HG03558 (cell line): ENCODE results near the gene HBM.
"Not testable (repeated sequence)": the region's sequence is repeated elsewhere in the genome, so short reads cannot be mapped to it uniquely, and the experiment has no call there.

Source experiments
- ATAC-seq: cut with Tn5 transposase; IDR thresholded peaks from one replicate; pipeline ENCODE4 v1.9.1; 2021; ENCODE audit warnings: moderate number of reproducible peaks; ENCODE audit not compliant: unreplicated experiment; ENCODE audit errors: extremely low read depth

Gene HBM

DNA sequence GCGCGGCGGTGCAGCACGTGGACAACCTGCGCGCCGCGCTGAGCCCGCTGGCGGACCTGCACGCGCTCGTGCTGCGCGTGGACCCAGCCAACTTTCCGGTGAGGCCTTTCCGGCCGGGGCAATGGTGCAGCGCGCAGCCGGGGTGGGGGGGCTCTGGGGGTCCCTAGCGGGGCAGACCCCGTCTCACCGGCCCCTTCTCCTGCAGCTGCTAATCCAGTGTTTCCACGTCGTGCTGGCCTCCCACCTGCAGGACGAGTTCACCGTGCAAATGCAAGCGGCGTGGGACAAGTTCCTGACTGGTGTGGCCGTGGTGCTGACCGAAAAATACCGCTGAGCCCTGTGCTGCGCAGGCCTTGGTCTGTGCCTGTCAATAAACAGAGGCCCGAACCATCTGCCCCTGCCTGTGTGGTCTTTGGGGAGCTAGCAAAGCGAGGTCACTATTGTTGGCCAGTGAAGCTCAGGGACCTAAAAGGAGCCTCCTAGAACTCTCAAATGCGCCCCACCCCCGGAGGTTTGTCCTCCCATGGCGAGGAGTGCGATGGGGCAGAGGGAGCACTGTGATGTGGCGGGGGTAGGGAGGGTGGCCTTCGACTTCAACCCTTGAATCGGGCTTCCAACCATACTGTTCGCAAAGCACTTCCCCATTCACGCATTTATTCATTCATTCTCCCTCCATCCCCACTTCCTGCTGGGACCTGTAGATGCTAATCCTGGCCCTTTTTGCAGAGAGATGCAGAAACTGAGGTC is 770 bp downstream of the HBM start:
- no peak for ATAC-seq

DNA sequence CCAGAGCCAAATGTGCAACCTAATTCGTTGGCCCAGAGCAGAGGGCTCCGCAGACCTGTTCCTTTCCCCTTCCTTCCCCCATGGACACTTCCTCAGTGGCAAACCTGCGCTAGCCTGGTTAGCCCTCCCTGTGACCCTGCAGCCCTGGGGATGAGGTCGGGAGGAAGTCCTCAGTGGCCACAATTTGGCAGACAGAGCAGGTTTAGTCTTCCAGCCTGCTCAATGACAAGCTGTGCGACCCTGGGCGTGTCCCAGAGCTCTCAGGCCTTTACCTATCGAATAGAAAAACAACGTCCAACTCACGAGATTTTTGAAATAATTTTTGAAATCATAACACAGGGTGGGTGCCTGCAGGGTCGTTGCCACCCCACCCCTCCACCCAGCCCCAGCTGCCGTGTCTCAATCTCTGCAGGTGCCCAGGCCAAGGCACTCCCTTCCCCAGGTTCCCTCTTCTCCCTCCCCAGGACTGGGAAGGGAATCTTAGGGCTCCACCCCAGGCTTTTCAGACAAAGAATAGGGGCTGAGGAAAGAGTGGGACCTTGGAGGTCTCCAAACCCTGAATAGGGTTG is 1.4 kb downstream of the HBM start:
- no peak for ATAC-seq

DNA sequence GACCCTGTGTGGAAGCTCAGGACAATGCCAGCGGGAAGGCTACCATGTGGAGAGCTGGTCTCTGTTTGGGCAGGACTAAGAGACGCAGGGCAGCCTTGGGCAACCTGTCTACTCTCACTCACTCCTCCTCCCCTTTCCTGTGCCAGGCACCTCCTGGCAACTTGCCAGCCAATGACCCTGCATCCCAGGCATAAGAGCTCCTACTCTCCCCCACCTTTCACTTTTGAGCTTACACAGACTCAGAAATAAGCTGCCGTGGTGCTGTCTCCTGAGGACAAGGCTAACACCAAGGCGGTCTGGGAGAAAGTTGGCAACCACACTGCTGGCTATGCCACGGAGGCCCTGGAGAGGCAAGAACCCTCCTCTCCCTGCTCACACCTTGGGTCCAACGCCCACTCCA is 2.6 kb downstream of the HBM start:
- no peak for ATAC-seq

DNA sequence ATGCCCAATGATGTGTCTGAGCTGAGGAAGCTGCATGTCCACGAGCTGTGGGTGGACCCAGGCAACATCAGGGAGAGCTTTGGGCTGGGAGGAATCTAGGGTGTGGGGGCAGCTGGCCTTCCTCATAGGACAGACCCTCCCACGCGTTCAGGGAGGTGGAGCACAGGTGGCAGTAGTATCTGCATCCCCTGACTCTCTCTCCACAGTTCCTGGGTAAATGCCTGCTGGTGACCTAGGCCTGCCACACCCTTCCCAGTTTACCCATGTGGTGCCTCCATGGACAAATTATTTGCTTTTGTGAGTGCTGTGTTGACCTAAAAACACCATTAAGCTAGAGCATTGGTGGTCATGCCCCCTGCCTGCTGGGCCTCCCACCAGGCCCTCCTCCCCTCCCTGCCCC is 3.2 kb downstream of the HBM start:
- no peak for ATAC-seq

DNA sequence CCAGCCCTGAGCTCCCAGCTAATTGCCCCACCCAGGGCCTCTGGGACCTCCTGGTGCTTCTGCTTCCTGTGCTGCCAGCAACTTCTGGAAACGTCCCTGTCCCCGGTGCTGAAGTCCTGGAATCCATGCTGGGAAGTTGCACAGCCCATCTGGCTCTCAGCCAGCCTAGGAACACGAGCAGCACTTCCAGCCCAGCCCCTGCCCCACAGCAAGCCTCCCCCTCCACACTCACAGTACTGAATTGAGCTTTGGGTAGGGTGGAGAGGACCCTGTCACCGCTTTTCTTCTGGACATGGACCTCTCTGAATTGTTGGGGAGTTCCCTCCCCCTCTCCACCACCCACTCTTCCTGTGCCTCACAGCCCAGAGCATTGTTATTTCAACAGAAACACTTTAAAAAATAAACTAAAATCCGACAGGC is 4.3 kb downstream of the HBM start:
- ATAC-seq: not testable (repeated sequence)

DNA sequence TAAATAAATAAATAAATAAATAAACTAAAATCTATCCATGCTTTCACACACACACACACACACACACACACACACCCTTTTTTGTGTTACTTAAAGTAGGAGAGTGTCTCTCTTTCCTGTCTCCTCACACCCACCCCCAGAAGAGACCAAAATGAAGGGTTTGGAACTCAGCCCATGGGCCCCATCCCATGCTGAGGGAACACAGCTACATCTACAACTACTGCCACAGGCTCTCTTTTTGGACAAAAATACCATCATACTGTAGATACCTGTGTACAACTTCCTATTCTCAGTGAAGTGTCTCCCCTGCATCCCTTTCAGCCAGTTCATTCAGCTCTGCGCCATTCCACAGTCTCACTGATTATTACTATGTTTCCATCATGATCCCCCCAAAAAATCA is 5.0 kb downstream of the HBM start:
- ATAC-seq: no peak

DNA sequence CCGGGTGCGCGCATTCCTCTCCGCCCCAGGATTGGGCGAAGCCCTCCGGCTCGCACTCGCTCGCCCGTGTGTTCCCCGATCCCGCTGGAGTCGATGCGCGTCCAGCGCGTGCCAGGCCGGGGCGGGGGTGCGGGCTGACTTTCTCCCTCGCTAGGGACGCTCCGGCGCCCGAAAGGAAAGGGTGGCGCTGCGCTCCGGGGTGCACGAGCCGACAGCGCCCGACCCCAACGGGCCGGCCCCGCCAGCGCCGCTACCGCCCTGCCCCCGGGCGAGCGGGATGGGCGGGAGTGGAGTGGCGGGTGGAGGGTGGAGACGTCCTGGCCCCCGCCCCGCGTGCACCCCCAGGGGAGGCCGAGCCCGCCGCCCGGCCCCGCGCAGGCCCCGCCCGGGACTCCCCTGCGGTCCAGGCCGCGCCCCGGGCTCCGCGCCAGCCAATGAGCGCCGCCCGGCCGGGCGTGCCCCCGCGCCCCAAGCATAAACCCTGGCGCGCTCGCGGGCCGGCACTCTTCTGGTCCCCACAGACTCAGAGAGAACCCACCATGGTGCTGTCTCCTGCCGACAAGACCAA is 6.7 kb downstream of the HBM start, which contains the start of gene HBA2:
TSS of gene HBA2 (plus strand) at position 503 of the 568 bp plus-strand sequence. CDS start at position 540, 37 bp downstream.
- ATAC-seq: not testable (repeated sequence)

DNA sequence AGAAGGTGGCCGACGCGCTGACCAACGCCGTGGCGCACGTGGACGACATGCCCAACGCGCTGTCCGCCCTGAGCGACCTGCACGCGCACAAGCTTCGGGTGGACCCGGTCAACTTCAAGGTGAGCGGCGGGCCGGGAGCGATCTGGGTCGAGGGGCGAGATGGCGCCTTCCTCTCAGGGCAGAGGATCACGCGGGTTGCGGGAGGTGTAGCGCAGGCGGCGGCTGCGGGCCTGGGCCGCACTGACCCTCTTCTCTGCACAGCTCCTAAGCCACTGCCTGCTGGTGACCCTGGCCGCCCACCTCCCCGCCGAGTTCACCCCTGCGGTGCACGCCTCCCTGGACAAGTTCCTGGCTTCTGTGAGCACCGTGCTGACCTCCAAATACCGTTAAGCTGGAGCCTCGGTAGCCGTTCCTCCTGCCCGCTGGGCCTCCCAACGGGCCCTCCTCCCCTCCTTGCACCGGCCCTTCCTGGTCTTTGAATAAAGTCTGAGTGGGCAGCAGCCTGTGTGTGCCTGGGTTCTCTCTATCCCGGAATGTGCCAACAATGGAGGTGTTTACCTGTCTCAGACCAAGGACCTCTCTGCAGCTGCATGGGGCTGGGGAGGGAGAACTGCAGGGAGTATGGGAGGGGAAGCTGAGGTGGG is 7.6 kb downstream of the HBM start:
- ATAC-seq: not testable (repeated sequence)

DNA sequence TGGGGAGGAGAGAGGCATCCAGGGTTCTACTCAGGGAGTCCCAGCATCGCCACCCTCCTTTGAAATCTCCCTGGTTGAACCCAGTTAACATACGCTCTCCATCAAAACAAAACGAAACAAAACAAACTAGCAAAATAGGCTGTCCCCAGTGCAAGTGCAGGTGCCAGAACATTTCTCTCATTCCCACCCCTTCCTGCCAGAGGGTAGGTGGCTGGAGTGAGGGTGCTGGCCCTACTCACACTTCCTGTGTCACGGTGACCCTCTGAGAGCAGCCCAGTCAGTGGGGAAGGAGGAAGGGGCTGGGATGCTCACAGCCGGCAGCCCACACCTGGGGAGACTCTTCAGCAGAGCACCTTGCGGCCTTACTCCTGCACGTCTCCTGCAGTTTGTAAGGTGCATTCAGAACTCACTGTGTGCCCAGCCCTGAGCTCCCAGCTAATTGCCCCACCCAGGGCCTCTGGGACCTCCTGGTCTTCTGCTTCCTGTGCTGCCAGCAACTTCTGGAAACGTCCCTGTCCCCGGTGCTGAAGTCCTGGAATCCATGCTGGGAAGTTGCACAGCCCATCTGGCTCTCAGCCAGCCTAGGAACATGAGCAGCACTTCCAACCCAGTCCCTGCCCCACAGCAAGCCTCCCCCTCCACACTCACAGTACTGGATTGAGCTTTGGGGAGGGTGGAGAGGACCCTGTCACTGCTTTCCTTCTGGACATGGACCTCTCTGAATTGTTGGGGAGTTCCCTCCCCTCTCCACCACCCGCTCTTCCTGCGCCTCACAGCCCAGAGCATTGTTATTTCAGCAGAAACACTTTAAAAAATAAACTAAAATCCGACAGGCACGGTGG is 8.4 kb downstream of the HBM start:
- not testable (repeated sequence) for ATAC-seq

DNA sequence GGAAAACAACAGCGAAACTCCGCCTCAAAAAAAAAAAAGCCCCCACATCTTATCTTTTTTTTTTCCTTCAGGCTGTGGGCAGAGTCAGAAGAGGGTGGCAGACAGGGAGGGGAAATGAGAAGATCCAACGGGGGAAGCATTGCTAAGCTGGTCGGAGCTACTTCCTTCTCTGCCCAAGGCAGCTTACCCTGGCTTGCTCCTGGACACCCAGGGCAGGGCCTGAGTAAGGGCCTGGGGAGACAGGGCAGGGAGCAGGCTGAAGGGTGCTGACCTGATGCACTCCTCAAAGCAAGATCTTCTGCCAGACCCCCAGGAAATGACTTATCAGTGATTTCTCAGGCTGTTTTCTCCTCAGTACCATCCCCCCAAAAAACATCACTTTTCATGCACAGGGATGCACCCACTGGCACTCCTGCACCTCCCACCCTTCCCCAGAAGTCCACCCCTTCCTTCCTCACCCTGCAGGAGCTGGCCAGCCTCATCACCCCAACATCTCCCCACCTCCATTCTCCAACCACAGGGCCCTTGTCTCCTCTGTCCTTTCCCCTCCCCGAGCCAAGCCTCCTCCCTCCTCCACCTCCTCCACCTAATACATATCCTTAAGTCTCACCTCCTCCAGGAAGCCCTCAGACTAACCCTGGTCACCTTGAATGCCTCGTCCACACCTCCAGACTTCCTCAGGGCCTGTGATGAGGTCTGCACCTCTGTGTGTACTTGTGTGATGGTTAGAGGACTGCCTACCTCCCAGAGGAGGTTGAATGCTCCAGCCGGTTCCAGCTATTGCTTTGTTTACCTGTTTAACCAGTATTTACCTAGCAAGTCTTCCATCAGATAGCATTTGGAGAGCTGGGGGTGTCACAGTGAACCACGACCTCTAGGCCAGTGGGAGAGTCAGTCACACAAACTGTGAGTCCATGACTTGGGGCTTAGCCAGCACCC is 9.5 kb downstream of the HBM start:
- ATAC-seq: no peak

DNA sequence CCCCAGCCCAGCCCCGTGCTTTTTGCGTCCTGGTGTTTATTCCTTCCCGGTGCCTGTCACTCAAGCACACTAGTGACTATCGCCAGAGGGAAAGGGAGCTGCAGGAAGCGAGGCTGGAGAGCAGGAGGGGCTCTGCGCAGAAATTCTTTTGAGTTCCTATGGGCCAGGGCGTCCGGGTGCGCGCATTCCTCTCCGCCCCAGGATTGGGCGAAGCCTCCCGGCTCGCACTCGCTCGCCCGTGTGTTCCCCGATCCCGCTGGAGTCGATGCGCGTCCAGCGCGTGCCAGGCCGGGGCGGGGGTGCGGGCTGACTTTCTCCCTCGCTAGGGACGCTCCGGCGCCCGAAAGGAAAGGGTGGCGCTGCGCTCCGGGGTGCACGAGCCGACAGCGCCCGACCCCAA is 10.2 kb downstream of the HBM start:
- not testable (repeated sequence) for ATAC-seq

DNA sequence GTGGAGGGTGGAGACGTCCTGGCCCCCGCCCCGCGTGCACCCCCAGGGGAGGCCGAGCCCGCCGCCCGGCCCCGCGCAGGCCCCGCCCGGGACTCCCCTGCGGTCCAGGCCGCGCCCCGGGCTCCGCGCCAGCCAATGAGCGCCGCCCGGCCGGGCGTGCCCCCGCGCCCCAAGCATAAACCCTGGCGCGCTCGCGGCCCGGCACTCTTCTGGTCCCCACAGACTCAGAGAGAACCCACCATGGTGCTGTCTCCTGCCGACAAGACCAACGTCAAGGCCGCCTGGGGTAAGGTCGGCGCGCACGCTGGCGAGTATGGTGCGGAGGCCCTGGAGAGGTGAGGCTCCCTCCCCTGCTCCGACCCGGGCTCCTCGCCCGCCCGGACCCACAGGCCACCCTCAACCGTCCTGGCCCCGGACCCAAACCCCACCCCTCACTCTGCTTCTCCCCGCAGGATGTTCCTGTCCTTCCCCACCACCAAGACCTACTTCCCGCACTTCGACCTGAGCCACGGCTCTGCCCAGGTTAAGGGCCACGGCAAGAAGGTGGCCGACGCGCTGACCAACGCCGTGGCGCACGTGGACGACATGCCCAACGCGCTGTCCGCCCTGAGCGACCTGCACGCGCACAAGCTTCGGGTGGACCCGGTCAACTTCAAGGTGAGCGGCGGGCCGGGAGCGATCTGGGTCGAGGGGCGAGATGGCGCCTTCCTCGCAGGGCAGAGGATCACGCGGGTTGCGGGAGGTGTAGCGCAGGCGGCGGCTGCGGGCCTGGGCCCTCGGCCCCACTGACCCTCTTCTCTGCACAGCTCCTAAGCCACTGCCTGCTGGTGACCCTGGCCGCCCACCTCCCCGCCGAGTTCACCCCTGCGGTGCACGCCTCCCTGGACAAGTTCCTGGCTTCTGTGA is 11.0 kb downstream of the HBM start, which contains the start of gene HBA1:
TSS of gene HBA1 (plus strand) at position 204 of the 906 bp plus-strand sequence. CDS start at position 241, 37 bp downstream.
- not testable (repeated sequence) for ATAC-seq

DNA sequence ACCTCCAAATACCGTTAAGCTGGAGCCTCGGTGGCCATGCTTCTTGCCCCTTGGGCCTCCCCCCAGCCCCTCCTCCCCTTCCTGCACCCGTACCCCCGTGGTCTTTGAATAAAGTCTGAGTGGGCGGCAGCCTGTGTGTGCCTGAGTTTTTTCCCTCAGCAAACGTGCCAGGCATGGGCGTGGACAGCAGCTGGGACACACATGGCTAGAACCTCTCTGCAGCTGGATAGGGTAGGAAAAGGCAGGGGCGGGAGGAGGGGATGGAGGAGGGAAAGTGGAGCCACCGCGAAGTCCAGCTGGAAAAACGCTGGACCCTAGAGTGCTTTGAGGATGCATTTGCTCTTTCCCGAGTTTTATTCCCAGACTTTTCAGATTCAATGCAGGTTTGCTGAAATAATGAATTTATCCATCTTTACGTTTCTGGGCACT is 11.6 kb downstream of the HBM start:
- ATAC-seq: no peak

DNA sequence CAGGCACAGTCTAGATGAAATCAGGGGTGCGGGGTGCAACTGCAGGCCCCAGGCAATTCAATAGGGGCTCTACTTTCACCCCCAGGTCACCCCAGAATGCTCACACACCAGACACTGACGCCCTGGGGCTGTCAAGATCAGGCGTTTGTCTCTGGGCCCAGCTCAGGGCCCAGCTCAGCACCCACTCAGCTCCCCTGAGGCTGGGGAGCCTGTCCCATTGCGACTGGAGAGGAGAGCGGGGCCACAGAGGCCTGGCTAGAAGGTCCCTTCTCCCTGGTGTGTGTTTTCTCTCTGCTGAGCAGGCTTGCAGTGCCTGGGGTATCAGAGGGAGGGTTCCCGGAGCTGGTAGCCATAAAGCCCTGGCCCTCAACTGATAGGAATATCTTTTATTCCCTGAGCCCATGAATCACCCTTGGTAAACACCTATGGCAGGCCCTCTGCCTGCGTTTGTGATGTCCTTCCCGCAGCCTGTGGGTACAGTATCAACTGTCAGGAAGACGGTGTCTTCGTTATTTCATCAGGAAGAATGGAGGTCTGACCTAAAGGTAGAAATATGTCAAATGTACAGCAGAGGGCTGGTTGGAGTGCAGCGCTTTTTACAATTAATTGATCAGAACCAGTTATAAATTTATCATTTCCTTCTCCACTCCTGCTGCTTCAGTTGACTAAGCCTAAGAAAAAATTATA is 12.3 kb downstream of the HBM start:
- no peak for ATAC-seq

DNA sequence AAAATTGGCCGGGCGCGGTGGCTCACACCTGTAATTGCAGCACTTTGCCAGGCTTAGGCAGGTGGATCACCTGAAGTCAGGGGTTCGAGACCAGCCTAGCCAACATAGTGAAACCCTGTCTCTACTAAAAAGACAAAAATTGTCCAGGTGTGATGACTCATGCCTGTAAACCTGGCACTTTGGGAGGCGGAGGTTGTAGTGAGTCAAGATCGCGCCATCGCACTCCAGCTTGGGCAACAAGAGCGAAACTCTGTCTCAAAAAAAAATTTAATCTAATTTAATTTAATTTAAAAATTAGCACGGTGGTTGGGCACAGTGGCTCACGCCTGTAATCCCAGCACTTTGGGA is 12.9 kb downstream of the HBM start:
- ATAC-seq: no peak

DNA sequence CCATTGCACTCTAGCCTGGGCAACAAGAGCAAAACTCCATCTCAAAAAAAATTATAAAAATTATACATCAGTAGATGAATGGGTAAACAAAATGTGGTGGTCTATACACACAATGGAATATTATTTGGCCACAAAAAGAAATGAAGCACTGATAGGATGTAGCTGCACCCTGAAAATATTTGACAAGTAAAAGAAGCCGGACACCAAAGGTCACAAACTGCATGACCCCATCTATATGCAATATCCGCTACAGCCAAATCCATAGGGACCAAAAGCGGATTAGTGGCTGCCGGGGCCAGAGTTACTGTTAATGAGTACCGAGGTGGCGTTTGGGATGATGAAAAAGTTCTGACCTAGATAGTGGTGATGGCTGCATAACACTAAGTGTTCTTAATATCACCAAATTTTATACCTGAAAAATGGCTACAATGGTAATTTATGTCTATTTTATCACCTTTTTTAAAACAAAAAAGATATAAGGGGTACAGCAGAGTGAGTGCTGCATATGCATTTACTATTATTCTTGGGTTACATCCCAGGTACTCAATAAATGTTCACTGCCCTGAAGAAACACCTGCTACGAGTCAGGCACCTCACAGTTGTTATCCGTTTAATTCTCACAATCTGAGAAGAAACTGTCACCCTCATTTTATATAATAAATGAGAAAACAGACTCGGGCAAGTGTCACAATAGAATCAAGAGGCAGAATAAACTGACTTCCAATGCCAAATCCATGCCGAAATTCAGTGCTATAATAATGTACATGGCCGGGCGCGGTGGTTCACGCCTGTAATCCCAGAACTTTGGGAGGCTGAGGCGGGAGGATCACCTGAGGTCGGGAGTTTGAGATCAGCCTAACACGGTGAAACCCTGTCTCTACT is 13.7 kb downstream of the HBM start:
- ATAC-seq: no peak
